NCI-H2171 (cell line): ENCODE data around the gene HOXB1.

Source experiments
- DNase-seq: peaks from one replicate; lab custom pipeline; 2025; lab: John Stamatoyannopoulos, UW

HOXB1 gene

GRCh38 chr17:48530887-48531272 is at the start of gene HOXB1:
HOXB1 (minus strand) TSS chr17:48531011; CDS start chr17:48530904, 107 bp downstream.
- no peak for DNase-seq

GRCh38 chr17:48579760-48580554 is 49.1 kb upstream of the HOXB1 start:
- DNase-seq, result no peak

GRCh38 chr17:48579471-48579759 is 48.6 kb upstream of the HOXB1 start:
- no peak for DNase-seq

GRCh38 chr17:48578616-48579470 is 48.0 kb upstream of the HOXB1 start:
- no peak for DNase-seq

- no peak for DNase-seq
Measured at GRCh38 chr17:48577946-48578615, 47.3 kb upstream of the HOXB1 start, which contains the start of gene HOXB4. HOXB4 (minus strand) TSS chr17:48578350; CDS start chr17:48578319, 31 bp downstream.

- DNase-seq, result no peak
Measured at GRCh38 chr17:48577330-48577945, 46.6 kb upstream of the HOXB1 start.

GRCh38 chr17:48576479-48577309 is 45.9 kb upstream of the HOXB1 start:
- no peak for DNase-seq

- DNase-seq, result no peak
Measured at GRCh38 chr17:48575673-48576478, 45.1 kb upstream of the HOXB1 start.

GRCh38 chr17:48575066-48575582 is 44.3 kb upstream of the HOXB1 start:
- no peak for DNase-seq

- no peak for DNase-seq
Measured at GRCh38 chr17:48574505-48575065, 43.8 kb upstream of the HOXB1 start.

GRCh38 chr17:48571826-48572417 is 41.1 kb upstream of the HOXB1 start:
- DNase-seq, result no peak

GRCh38 chr17:48571024-48571818 is 40.4 kb upstream of the HOXB1 start:
- no peak for DNase-seq

GRCh38 chr17:48570325-48571023 is 39.7 kb upstream of the HOXB1 start:
- DNase-seq, result no peak

GRCh38 chr17:48569674-48570324 is 39.0 kb upstream of the HOXB1 start:
- DNase-seq, result no peak

GRCh38 chr17:48569240-48569582 is 38.4 kb upstream of the HOXB1 start:
- DNase-seq, result no peak

GRCh38 chr17:48568499-48569239 is 37.9 kb upstream of the HOXB1 start:
- DNase-seq, result no peak
